ENCODE data around the gene GH2. TPM values are rescaled to one million over a fixed set of nuclear protein-coding genes. Genes with fewer than 3 reads are reported as not detected.
"Not testable (repeated sequence)": the region's sequence is repeated elsewhere in the genome, so short reads cannot be mapped to it uniquely, and the experiment has no call there.

The GH2 gene
- total RNA-seq, 2 experiments from 2014 or later = not detected

DNA sequence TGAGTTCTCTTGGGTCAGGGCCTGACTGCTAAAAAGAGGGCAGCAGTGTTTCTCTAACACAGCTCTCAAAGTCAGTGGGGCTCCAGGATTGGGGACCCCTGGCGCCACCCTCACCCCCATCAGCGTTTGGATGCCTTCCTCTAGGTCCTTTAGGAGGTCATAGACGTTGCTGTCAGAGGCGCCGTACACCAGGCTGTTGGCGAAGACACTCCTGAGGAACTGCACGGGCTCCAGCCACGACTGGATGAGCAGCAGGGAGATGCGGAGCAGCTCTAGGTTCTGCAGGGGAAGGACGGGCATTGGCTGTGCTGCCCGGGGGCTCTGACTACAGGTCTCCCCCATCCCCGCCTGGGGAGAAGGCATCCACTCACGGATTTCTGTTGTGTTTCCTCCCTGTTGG is 35.9 kb upstream of the GH2 start:
- no peaks in the 10 kb centered on the region for H3K9me3 Mint-ChIP-seq
- H3K27ac Mint-ChIP-seq = no peak overlapping the region
- H3K4me3 Mint-ChIP-seq = no peak overlapping the region
- no peaks in the 10 kb centered on the region for H3K36me3 Mint-ChIP-seq
- H3K27me3 Mint-ChIP-seq = peaks cover 5% of the 10 kb centered on the region
- peaks cover 4% of the 10 kb centered on the region for H3K4me1 Mint-ChIP-seq
- DNase-seq = no peak

GRCh38 chr17:63917206-63917605 is 35.5 kb upstream of the GH2 start:
- H3K4me3 Mint-ChIP-seq, H3K36me3 Mint-ChIP-seq, H3K9me3 Mint-ChIP-seq, DNase-seq, H3K4me1 Mint-ChIP-seq, H3K27me3 Mint-ChIP-seq, H3K27ac Mint-ChIP-seq: not testable (repeated sequence)

DNA sequence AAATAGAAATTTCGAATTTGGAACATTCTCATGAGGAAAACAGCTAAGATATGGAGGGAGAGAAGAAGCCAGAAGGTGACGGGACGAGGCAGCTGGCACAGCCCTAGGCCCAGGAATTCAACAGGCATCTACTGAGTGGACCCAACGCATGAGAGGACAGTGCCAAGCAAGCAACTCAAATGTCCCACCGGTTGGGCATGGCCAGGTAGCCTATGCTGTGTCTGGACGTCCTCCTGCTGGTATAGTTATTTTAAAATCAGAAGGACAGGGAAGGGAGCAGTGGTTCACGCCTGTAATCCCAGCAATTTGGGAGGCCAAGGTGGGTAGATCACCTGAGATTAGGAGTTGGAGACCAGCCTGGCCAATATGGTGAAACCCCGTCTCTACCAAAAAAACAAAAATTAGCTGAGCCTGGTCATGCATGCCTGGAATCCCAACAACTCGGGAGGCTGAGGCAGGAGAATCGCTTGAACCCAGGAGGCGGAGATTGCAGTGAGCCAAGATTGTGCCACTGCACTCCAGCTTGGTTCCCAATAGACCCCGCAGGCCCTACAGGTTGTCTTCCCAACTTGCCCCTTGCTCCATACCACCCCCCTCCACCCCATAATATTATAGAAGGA is 34.9 kb upstream of the GH2 start:
- H3K27ac Mint-ChIP-seq = no peak overlapping the region
- H3K9me3 Mint-ChIP-seq = no peaks in the 10 kb centered on the region
- H3K4me3 Mint-ChIP-seq = no peak overlapping the region

DNA sequence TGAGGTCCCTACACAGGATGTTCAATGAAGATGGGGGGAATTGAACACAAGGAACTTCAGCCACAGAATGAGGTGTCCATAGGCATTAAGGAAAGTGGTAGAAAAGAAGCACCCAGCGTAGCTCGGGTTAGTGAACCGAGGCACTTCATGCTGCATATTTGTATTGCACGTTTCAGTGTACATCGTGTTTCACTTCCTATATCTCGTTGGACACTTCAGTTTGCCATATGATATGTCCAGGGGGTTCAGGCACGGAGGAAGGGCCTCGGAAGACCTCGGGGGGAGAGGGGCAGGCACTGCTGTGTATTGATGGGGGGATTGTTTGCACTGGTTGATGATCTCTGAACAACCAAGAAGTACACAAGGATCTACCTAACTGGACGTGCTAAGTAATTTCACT is 34.0 kb upstream of the GH2 start:
- not testable (repeated sequence) for DNase-seq, H3K4me3 Mint-ChIP-seq, H3K27ac Mint-ChIP-seq, H3K27me3 Mint-ChIP-seq, H3K36me3 Mint-ChIP-seq, H3K4me1 Mint-ChIP-seq, H3K9me3 Mint-ChIP-seq

More for the DNA sequence above, 34.9 kb upstream of the GH2 start:
- Mint-ChIP-seq H3K27me3 (peaks cover 5% of the 10 kb centered on the region), H3K36me3 (no peaks in the 10 kb centered on the region), H3K4me1 (peaks cover 4% of the 10 kb centered on the region)
- DNase-seq = no peak

- Mint-ChIP-seq H3K36me3 (no peaks in the 10 kb centered on the region), H3K27ac (no peak overlapping the region), H3K27me3 (peaks cover 5% of the 10 kb centered on the region), H3K9me3 (no peaks in the 10 kb centered on the region), H3K4me1 (peaks cover 4% of the 10 kb centered on the region), H3K4me3 (no peak overlapping the region)
- DNase-seq = no peak
These were observed 32.7 kb upstream of the GH2 start for GRCh38 chr17:63914471-63914870.

DNA sequence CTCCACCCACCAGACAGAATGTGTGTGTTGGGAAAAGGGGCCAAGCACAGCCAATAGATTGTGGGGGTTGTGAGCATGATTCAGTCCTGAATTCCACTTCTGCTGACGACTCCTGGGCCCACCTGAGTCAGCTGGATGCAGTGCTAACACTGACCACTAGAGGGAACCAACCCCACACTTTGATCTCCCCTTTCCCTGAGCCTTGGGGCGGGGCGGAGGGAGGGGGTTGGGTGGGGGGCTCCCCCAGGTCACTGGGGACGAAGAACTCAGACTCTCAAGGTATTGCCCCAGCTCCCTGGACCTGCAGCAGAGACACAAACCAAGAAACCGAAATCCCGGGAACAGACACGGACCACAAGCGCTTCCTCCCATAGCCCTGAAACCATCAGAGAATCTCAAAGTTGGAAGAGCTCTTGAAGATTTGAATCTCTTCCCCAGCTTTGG is 29.9 kb upstream of the GH2 start:
- Mint-ChIP-seq H3K9me3 (no peaks in the 10 kb centered on the region), H3K27ac (no peak overlapping the region), H3K36me3 (no peaks in the 10 kb centered on the region), H3K4me3 (no peak overlapping the region), H3K4me1 (no peaks in the 10 kb centered on the region), H3K27me3 (no peaks in the 10 kb centered on the region)
- DNase-seq = peak; percentile 60

GRCh38 chr17:63911041-63911635 is 29.4 kb upstream of the GH2 start, which contains the start of gene CSHL1:
Gene CSHL1, minus strand, starts transcription at chr17:63911258. Its CDS starts 62 bp downstream, at chr17:63911196.
- Mint-ChIP-seq H3K9me3 (no peaks in the 10 kb centered on the region), H3K4me3 (no peak within 1 kb of the TSS), H3K36me3 (no peaks in the 10 kb centered on the region), H3K4me1 (no peaks in the 10 kb centered on the region), H3K27ac (no peak within 1 kb of the TSS), H3K27me3 (no peaks in the 10 kb centered on the region)
- DNase-seq = no peak

- no peak overlapping the region for H3K4me3 Mint-ChIP-seq
- H3K27ac Mint-ChIP-seq = no peak overlapping the region
- DNase-seq = no peak
- no peaks in the 10 kb centered on the region for H3K4me1 Mint-ChIP-seq
- no peaks in the 10 kb centered on the region for H3K27me3 Mint-ChIP-seq
- H3K9me3 Mint-ChIP-seq = no peaks in the 10 kb centered on the region
- no peaks in the 10 kb centered on the region for H3K36me3 Mint-ChIP-seq
These were observed 28.4 kb upstream of the GH2 start for GRCh38 chr17:63910096-63910495.

DNA sequence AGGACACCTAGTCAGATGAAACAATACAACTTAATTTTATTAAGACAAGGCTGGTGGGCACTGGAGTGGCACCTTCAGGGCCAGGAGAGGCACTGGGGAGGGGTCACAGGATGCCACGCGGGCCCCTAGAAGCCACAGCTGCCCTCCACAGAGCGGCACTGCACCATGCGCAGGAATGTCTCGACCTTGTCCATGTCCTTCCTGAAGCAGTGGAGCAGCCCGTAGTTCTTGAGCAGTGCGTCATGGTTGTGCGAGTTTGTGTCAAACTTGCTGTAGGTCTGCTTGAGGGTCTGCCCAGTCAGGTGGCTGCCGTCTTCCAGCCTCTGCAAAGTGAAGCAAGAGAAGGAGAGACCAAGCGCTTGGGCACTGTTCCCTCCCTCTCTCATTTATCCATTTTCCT is 27.8 kb upstream of the GH2 start:
- H3K27ac Mint-ChIP-seq, H3K4me3 Mint-ChIP-seq, H3K9me3 Mint-ChIP-seq, H3K36me3 Mint-ChIP-seq, DNase-seq, H3K27me3 Mint-ChIP-seq, H3K4me1 Mint-ChIP-seq: not testable (repeated sequence)

- not testable (repeated sequence) for H3K27ac Mint-ChIP-seq, DNase-seq, H3K4me3 Mint-ChIP-seq, H3K27me3 Mint-ChIP-seq, H3K9me3 Mint-ChIP-seq, H3K36me3 Mint-ChIP-seq, H3K4me1 Mint-ChIP-seq
These were observed 25.5 kb upstream of the GH2 start for GRCh38 chr17:63907161-63907778.

DNA sequence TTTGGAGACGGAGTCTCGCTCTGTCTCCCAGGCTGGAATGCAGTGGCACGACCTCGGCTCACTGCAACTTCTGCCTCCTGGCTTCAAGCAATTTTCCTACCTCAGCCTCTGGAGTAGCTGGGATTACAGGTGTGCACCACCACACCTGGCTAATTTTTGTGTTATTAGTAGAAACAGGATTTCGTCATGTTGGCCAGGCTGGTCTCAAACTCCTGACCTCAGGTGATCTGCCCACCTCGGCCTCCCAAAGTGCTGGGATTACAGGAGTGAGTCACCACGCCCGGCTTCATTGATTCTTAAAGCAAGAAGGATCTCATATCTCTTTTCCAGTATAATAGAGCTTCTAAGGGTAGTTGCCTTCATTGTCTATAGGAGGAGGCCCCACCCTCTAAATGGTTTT is 23.1 kb upstream of the GH2 start:
- not testable (repeated sequence) for DNase-seq, H3K4me3 Mint-ChIP-seq, H3K9me3 Mint-ChIP-seq, H3K4me1 Mint-ChIP-seq, H3K36me3 Mint-ChIP-seq, H3K27me3 Mint-ChIP-seq, H3K27ac Mint-ChIP-seq

- not testable (repeated sequence) for H3K9me3 Mint-ChIP-seq, H3K27ac Mint-ChIP-seq, DNase-seq, H3K4me3 Mint-ChIP-seq, H3K36me3 Mint-ChIP-seq, H3K27me3 Mint-ChIP-seq, H3K4me1 Mint-ChIP-seq
These were observed 22.1 kb upstream of the GH2 start for GRCh38 chr17:63903787-63904201.

DNA sequence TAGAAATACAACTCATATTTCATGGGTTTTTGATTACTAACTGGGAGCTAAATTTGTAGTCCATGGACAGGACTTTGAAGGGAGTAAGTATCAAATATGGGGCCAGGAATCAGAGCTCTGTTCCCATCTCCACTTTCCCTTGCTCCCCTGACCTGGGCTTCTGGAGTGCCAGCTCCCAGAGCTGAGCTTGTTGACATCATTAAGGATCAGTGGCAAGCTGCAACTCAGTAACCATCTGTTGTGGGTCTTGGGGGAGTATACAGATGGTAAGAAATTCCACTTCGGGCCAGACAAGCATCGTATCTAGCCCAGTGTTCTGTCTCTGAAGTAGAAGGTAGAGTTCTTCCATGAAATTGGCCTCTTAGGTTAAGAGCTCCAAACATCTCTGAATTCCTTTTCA is 20.2 kb upstream of the GH2 start:
- H3K4me1 Mint-ChIP-seq, H3K27ac Mint-ChIP-seq, DNase-seq, H3K27me3 Mint-ChIP-seq, H3K4me3 Mint-ChIP-seq, H3K9me3 Mint-ChIP-seq, H3K36me3 Mint-ChIP-seq: not testable (repeated sequence)

DNA sequence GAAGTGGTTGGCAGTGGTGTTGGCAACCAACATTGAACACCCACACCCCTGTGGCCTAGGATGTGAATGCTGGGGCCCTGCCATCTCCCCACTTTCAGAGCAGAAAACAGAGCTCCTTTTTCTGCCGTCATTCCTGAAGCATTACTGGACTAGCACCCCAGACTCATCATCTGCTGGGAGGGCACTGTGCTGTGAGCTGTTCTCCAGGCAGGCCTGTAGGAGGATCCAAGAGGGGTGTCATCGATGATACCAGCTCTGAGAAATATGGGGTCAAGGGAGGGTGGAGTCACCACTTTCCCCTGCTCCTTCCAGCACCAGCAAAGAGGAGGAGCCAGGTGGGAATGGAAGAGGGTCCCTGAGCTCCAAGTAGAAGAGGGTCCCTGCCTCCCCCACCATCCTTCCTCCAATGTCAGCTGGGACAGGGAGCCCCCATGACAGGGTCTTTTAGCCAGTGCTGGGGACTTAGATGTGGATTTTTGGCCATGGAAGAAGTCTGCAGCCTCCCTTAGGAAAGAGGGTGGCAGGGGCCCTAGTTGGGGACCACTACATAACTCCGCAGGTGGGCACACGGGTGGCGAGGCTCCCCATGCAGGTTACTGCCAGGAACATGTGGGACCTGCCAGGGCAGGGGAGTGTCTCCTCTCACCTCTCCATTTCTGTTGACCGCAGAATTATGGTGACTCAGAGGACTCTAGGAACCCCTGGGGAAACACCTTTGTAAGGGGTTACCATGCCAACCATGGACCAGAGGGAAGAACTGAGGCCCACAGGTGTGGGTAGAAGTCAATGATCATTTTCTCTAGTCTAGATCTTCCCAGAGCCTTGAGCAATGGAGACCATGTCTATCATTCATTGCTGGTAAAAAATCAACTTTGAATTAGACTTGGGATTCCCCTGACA is 17.4 kb upstream of the GH2 start:
- H3K4me1 Mint-ChIP-seq, H3K27ac Mint-ChIP-seq, H3K36me3 Mint-ChIP-seq, H3K4me3 Mint-ChIP-seq, H3K9me3 Mint-ChIP-seq, H3K27me3 Mint-ChIP-seq: not testable (repeated sequence)
- peak; percentile 27 for DNase-seq
